Pons (tissue), 1 donor: Measurements from ENCODE around the gene HOXA2.

Experiments
- DNase-seq: peaks from one replicate; pipeline ENCODE4 v3.0.0-alpha.2; 2016; ENCODE audit warnings: low spot score

Gene HOXA2

DNA sequence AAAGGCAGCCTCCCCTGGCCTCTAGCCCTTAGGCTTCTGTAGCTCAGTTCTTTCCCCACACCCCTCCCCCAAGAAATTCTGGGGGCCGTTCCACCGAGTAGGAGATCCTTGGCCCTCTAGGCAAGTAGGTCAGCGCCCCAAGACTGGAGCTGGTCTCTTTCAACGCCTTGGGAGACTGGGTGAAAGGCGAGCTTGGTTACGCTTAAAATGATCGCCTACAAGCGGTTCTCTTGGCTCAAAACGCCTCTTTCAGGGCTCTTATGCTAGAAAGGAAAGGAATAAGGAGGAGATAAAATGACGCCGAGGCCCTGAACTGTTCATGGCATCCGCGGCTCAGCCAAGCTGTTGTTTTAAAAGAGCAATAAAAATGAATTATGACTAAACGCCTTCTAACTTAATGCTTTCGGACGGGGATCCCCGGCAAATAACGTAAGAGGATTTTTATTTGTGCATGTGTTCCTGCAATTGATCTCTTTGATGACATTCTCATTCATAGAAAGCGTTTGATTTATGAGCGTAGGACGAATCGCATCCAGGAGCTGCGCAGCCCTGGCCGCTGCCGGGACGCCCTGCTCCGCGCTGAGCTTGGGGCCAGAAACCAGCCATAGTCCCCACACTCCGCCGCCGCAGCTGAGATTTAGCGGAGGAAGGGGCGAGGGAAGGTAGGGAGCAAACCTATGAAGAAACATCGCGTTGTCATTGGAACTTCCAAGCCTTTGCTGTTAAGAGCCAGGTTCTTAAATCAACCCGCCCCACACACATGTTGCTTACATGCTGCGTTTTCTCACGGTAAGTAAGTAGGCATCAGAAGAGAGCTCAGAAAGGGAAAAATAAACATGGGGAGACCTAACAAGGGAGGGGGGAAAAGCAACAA, 3.7 kb downstream of the HOXA2 start:
- DNase-seq = no peak

DNA sequence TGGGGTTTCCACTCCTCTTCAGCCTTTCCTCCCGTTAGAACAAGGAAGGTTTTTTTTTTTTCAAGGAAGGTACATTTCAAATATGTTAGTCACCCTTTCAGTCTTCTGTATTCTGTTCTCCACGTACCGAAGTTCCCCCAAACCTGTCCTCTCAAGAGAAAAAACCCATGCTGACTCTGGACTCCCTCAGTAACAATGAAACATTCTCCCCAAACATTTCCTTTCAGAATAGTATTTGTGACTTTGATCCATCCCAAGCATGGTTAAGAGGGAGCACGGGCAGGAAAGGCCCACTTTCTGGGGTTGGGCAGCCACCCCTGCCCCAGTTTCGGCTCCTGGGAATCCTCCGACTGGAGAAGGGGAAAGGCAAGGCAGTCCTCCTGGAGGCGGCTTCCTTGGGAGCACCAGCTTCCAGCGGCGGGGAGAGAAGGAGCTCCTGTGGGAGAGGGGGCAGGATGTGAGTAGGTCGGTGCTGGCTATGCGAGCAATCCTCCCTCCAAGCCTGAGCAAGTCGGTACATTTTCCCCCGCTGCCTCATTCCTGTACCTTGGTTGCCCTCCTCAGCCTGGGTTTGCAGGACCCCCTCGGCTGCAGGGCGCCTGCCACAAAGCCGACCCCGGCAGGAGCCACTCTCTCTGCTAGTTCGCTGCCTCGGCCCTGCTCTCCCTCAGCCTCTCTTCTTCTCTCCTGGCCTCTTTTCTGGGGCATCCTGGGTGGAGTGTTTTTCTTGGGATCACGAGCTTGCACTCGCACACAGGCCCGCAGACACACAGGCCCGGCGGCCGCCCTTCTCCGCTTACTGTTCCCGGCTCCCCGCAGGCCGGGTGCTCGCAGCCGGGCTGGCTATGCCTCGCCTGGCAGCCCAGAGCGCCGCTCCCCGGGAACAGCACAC, 4.6 kb downstream of the HOXA2 start:
- DNase-seq = no peak

DNA sequence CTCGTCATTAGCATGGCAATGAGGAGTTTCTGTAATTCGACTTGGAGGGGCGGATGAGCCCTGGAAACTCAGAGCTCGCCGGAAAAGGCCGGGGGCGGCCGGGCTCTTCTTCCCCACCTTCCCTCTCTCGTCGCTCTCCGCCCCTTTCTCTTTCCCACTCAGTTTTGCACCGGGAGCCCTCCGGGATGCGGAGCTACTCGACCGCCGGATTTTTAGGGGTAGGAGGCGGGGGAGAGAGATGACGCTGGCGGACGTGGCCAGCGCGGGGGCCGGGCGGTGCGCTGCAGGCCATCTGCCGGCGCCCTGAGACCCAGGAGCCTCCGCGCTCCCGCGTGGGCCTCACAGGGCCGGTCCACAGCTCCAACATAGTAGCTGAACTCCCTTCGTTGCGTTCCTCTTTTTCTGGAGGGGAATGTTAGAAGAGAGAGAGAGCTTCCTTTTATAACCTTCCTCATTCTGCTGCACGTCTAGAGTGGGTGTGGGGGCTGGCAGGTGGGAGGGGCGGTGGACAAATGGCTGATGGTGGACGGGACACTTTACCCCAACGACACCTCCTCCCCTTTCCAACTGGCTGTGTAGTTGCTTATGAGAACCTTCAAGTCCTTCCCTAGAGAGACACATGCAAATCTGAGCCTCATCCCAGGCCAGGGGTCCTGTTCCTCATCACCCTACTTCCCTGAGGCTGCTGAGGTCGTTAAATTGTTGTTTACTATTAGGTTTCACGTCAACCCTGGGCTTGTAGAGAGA, 5.5 kb downstream of the HOXA2 start:
- DNase-seq = no peak

DNA sequence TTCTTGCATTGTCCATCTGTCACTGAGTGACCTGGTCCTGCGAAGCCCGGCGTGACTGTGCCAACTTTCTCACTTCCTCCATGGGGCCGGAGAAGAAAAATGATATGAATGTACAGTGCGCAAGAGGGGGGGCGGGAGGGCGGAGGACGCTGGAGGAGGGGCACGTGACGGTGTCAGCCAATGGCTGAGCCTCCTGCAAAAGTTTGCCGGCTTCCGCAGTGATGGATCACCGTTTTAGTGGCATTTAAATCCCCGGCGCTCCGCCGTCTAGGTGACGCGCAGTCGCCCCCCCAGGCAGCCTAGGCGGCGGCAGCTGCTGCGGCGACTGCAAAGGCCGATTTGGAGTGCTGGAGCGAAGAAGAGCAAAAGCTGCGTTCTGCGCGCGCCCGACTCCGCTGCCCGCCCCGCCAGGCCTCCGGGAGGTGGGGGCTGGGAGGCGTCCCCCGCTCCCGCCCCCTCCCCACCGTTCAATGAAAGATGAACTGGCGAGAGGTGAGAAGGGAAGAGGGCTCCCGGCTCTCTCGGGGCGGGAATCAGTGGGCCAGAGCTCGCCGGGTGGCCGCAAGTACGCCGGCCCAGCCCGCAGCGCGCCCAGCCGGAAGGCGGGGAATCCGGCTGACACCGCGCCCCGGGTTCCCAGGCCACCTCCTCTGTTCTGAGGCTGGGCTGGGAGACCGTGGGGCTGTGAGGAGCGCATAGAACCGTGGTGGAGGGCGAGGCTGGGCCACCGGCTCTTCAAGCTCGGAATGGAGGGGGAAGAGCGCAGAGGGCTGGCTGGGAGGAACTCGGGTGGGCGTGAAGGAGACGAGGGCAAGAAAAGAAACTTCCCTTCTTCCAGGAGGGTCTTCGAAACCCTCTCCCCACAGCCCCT, 6.4 kb downstream of the HOXA2 start, which contains the start of gene HOXA1:
Gene HOXA1 (minus strand): TSS at position 104 of the 871 bp plus-strand sequence. CDS start 88 bp downstream, at position 16.
- DNase-seq = no peak

DNA sequence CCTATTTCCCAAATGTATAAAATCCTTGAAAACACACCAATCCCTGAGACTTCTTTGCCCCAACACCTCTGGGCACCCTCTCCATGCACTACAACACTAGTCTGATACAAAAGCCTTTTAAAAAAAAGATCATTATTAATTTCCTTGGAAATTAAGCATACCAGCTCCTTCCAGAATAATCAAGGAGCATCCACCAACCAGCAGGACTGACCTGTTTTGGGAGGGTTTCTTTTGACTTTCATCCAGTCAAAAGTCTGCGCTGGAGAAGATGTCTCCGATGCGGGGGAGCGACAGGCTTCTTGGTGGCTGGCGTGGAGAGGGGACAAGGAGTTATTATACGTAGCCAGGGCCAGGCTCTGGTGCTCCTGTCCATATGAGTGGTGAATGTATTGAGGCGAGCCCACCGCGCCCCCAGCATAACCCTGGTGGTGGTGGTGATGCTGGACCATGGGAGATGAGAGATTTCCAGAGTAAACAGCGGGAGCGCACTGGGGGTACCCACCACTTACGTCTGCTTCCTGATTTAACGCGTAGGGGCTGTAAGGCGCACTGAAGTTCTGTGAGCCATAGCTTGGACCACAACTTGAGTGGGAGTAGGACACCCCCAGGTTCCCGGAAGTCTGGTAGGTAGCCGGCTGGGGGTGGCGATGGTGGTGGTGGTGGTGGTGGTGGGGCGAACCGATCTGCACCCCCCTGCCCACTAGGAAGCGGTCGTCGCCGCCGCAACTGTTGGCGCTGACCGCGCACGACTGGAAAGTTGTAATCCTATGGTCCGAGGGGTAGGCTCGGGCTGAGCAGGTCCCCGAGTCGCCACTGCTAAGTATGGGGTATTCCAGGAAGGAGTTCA, 7.2 kb downstream of the HOXA2 start:
- no peak for DNase-seq

DNA sequence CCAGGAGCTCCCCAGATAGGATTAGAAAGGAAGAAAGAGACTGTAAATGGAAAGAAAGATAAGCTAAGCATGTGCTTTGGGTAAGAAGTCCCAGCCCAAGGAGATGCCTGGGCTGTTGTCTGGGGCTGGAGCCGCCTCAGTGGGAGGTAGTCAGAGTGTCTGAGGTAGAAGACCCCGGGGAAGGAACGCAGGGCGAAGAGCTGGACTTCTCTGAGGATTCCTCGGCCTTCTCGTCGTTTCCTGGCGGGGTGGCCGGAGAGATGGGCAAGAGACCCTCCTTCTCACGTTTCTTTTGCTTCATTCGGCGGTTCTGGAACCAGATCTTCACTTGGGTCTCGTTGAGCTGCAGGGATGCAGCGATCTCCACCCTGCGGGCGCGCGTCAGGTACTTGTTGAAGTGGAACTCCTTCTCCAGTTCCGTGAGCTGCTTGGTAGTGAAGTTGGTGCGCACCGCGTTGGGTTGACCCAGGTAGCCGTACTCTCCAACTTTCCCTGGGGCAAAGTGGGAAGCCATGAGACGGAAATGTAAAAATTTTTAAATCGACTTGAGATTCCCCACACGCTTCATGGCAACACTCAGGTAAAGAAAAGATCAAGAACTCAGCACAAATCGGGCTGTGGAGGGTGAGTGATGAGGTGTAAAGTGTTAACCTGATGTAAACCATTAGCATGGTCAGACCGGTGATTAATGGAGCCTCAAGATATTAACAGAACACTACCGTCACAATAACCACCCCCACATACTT, 8.0 kb downstream of the HOXA2 start:
- no peak for DNase-seq

DNA sequence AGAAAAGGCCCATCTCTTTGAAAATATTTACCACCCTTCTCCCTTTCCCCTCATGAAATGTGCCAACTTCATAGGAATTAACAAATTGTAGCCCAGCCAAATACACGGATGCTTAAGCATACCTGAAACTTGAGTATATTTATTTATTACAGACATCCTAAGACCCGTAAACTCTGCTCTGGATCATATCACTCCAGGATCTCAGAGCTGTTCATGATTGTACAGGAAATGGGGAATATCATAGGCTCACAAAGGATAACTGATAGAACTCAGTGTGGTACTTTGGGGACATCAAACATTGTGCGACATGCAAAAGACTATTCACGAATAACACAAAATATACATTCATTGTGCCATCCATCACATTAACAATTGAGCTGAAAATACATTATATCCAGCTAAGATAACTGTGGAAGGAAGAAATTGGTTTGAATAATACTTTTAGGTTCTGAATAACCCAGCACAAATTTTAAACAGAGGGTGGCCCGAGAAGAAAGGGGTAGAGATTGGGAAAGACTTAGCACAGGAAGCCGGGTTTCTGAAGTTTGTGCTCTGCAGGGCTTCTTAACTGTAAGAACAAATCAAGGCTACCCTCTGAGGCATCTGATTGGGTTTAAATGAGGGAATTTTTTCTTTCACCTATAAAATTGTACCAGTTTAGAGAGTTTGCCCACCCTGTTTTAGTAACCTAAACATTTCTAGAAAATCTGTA, 9.1 kb downstream of the HOXA2 start:
- no peak for DNase-seq

DNA sequence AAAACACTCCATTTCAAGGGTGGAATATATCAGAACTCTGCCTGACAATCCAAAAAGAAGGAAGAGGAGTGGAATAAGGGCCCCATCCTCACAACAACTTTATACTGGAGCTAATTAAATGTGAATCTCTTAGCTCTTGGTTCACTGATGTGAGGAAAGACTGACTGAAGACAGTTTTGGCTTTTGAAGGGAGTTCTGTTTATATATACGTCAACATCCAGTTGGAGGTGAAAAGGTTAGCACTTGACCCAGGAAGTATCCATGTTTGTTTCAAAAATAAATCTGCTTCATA, 9.7 kb downstream of the HOXA2 start:
- no peak for DNase-seq

DNA sequence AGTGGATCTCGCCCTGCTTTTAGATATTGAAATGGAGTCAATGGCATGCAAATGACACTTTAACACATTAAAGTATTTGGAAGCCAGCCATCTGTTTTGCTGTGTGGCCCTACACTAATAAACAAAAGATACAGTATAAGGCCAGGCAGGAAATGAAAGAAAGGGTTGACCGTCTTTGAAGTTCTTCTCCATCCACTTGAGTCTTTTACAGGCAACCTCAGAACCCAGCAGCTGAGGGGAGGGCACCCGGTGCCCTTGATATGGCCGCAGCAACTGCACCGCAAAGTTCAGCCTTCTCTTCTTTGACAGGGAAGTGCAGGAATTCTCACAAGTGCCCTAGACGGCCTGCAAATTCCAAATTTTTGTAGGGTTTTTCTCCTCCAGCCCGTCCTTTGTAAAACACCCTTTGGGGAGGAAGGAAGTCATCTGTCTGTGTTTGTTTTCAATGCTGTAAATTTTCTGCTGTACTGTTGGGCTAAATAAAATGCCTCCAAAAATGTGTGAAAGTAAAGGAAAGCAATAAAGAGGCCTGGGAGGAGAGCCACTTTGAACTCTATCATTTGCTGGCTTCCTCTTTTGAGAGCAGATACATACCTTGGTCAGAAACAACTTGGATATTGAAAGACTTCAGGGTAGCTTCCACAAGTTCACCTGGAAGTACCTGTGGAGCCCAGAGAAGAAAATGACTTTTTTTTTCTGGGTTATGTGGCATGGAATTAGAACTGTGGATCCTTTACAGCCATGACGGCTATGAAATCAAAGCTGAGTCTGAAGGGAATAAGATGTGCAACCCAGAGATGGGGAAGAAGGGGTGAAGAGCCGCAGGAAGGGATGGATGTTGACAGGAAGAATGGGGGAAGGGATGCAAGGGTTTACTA, 10.3 kb downstream of the HOXA2 start:
- DNase-seq = no peak

DNA sequence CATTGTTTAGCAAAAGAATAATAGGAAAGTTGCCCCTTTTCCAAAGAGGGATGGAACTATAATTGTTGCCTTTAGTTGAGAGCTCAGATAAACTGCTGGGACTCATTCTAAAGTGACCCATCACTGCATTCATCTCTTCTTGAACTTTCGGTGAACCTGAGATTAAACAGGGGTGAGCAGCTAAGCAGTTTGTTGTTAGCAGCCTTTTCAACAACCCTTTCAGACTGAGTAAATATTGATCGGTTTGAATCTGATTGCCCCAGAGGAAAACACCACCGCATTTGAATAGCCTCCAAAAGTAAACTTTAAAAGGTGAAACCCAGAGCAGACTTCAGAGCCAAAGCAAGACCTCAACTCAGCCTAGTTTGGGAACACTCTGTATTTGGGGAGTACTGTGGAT, 11.4 kb downstream of the HOXA2 start:
- DNase-seq = no peak

DNA sequence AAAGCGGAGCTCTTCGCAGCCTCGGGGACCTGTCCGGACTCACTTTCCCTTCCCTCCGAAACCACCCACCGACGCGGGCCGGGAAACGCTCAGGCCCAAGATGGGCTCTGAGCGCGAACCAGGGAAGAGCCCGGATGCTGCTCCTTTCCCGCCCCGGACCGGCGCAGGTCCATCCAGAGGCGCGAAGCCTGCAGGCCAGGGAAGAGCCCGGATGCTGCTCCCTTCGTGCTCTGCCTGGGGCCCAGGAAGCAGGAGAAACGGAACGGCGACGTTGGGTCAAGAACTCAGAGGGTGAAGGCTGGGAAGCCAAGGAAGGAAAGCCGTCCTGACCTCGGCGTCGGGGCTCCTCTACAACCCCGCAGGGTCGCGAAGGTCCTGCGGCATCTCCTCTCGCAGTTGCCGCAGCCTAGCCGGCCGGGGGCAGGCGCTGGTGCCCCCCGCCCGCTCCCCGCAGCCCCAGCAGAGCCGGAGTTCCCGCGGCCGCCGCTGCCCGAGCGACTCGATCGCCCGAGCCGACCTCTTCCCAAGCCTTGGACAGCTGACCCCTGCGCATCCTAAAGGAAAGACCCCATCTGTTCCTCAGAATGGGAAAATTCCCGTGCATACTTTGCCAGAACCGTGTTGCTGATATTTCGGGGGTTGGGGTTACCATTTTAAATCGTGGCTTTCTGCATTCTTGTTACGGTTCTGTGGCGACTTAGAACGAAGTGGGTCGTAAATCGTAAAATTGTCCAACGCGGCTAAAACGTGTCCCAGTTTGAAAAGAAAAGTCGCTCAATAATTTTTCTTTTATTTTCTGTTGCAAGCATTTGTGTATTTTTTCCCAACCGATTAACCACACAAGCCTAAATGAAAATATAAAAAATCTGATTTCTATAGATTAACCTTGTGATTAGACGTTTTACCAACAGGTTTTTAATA, 14.2 kb downstream of the HOXA2 start:
- no peak for DNase-seq

DNA sequence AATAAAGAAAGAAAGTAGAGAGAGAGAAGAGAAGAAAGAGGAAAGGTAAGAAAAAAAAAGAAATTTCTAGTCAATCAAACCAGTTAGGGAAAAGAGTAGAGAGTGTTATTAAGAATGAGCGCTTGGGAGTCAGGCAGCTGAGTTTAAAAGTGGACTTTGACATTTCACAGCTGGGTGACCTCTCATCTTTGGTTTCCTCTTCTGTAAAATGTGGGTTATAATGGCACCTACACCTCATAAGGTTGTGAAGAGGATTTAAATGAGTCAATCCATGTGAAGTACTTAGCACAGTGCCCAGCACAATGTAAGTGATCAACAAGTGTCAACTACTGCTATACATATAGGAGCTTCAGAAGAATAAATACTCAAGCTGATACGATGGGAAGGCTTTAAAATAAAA, 18.8 kb downstream of the HOXA2 start:
- no peak for DNase-seq

DNA sequence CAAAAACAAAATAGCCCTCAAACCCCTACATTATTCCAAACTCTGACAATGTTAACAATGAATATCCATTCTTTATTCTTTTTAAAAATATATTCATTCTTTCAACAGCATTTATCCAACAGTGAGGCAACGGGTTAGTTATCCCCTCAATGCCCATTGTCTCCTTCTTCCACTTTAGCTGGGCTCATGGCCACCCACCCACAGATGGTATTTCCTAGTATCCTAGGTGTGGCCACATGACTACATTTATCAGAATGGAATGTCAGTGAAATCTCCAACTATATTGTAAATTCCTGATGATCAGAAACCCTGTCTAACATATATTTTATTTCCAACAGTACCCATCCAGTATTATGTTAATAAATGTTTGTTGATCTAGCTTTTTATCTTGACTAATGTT, 20.3 kb downstream of the HOXA2 start:
- DNase-seq = no peak

DNA sequence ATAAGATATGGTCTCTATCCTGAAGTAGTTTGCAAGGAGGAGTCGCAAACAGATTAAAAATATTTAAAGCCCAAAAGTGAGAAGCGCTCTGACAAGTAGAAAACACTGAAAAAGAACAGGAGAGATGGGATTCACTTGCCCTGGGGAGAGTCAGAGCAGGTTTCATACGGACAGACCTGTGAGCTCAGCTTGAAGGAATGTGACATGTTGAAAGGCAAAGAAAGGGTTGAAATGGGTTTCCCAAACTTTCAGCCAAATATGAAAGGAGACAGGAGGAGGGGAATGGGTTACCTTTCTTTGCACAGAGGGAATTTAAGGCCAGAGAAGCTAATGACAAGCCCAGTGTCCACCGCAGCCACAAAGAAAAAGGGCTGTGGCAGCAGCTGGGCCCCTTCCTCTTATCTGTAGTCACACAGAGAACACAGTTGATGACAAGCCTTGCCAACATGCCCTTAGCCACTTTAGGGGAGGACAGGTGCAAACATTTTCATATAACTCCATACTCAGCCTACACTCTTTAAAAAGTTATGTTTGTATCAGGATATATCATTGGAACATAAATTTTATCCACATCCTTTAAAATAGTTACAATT, 21.5 kb downstream of the HOXA2 start:
- DNase-seq = no peak

DNA sequence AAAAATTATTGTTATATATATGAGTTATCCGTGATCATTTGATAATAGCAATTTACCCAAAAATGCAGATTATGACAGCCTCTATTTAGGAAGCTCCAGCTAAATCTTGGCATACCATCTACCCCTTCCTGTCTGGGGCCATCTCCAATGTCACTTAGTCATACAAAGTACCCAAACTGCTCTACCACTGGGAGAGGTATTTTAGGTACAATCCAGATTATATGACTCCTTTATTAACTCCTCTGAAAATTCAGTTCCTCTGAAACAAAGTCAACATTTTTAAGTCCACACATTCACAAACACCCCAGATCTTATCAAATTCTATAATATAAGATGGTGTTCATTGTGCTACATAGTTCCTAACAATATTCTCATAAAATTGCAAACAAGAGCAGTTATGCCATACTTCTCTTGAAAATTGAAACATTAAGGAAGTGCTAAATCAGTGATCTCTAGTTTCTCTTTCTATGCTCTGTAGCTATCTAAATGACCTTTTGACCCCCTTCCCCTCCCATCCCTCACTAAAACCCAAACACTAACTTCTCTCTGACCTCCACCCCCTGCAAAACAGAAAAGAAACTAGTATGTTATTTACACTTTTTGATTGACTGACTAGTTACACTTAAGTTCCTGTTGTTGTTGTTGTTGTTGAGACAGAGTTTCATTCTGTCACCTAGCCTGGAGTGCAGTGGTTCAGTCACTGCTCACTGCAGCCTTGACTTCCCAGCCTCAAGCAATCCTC, 23.1 kb downstream of the HOXA2 start:
- DNase-seq = no peak
